Panc1 (cell line): ENCODE measurements around the gene TMTC2. TPM values are rescaled to one million over a fixed set of nuclear protein-coding genes. Genes with fewer than 3 reads are reported as not detected.

Experiments
- ATAC-seq: fragments of 200-7000 bp; cut with Tn5 transposase; 2 replicates; pipeline ENCODE4 v1.9.1; 2020; ENCODE audit warnings: mild to moderate bottlenecking, moderate library complexity
- BruUV-seq: library from RNA; stranded (reverse); fragments of 400-500 nt; replicated peaks from 2 replicates; lab custom pipeline; 2021; lab: Mats Ljungman, UMichigan
- CTCF ChIA-PET: fragments of 300-600 bp; sonication (Branson Sonifier 250); formaldehyde crosslinking; loops from one replicate; lab custom pipeline; 2022; ENCODE audit warnings: antibody characterized with exemption; lab: Charles Lee
- POLR2A ChIA-PET: fragments of 300-600 bp; sonication (Branson Sonifier 250); formaldehyde crosslinking; loops from one replicate; lab custom pipeline; 2022; ENCODE audit warnings: antibody characterized with exemption; lab: Charles Lee
- DNase-seq: peaks from one replicate; pipeline ENCODE4 v3.0.0-alpha.2; 2010; ENCODE audit warnings: low read depth, low spot score
- H3K27ac ChIP-seq: 2 replicates; pipeline ENCODE4 v1.5.1; 2011; ENCODE audit warnings: mild to moderate bottlenecking, low read length, inconsistent platforms
- H3K27me3 ChIP-seq: fragments of 200-500 bp; sonication (Bioruptor generic); 2 replicates; pipeline ENCODE4 v1.6.0; 2014; ENCODE audit warnings: low read length, inconsistent platforms; ENCODE audit not compliant: control insufficient read depth, insufficient read depth
- H3K36me3 ChIP-seq: fragments of 200-500 bp; sonication (Bioruptor generic); 2 replicates; pipeline ENCODE4 v1.5.1; 2014; ENCODE audit warnings: inconsistent platforms, mild to moderate bottlenecking, low read length, moderate library complexity; ENCODE audit not compliant: control insufficient read depth, insufficient read depth
- H3K4me1 ChIP-seq: 2 replicates; pipeline ENCODE4 v1.5.1; 2011; ENCODE audit warnings: inconsistent platforms, mild to moderate bottlenecking, low read length, moderate library complexity; ENCODE audit not compliant: control insufficient read depth, insufficient read depth
- H3K4me3 ChIP-seq, 2 experiments: 2 replicates each; pipeline ENCODE4 v1.5.1; 2011 to 2012; ENCODE audit warnings: low read depth in 2 of 2, low read length in 2 of 2, mild to moderate bottlenecking in 2 of 2, inconsistent platforms in 1 of 2, moderate library complexity in 1 of 2
- H3K9me3 ChIP-seq: fragments of 200-500 bp; sonication (Bioruptor generic); 2 replicates; pipeline ENCODE4 v1.5.1; 2014; ENCODE audit warnings: low read depth, mild to moderate bottlenecking, inconsistent platforms, low read length, moderate library complexity; ENCODE audit not compliant: control insufficient read depth, insufficient read depth
- CTCF ChIP-seq: fragments of 450-650 bp; IDR thresholded peaks from 2 replicates; pipeline ENCODE4 v1.5.1; 2017; ENCODE audit warnings: mild to moderate bottlenecking
- POLR2AphosphoS5 ChIP-seq: IDR thresholded peaks from 2 replicates; pipeline ENCODE4 v1.6.1; 2012; ENCODE audit warnings: mild to moderate bottlenecking, low read depth, low read length, moderate library complexity
- REST ChIP-seq, 2 experiments: IDR thresholded peaks; 2 replicates each; pipeline ENCODE4 v1.6.1; 2011 to 2012; ENCODE audit warnings: low read depth in 2 of 2, control low read depth in 1 of 2, low read length in 1 of 2, mild to moderate bottlenecking in 1 of 2, moderate library complexity in 1 of 2; ENCODE audit not compliant: insufficient read depth in 1 of 2
- SIN3A ChIP-seq: IDR thresholded peaks from 2 replicates; pipeline ENCODE4 v1.6.1; 2012; ENCODE audit warnings: low read depth, mild to moderate bottlenecking, low read length, moderate library complexity, borderline replicate concordance; ENCODE audit not compliant: insufficient read depth
- TCF7L2 ChIP-seq: IDR thresholded peaks from 2 replicates; pipeline ENCODE4 v1.6.1; 2011; ENCODE audit warnings: mild to moderate bottlenecking, low read depth, low read length, inconsistent platforms
- in situ Hi-C: cut with HindIII; loops from 2 replicates; pipeline ENCODE4 v1.10.0; 2016; ENCODE audit warnings: low sequenced_read_pairs, low pct_unique_long_range_greater_than_20kb
- intact Hi-C: fragments of 100-400 bp; cut with micrococcal nuclease; formaldehyde crosslinking; loops from one replicate; pipeline ENCODE4 v1.10.0; 2022; ENCODE audit not compliant: unreplicated experiment
- total RNA-seq: library from RNA; stranded (reverse); gene quantifications from one replicate; pipeline ENCODE4 v1.2.1, GENCODE V29; 2021; ENCODE audit not compliant: unreplicated experiment

The TMTC2 gene
- total RNA-seq, 1 experiment from 2014 or later, result 5.7 TPM

GRCh38 chr12:83008703-83009102 lies 322.0 kb downstream of the TMTC2 start:
- ATAC-seq (no peak), DNase-seq (no peak)
- no peaks in the 10 kb centered on the region for H3K36me3 ChIP-seq
- no peaks in the 10 kb centered on the region for H3K9me3 ChIP-seq
- no peaks in the 10 kb centered on the region for H3K27me3 ChIP-seq
- no peaks in the 10 kb centered on the region for H3K4me1 ChIP-seq
- POLR2A ChIA-PET, result no interaction called here
- CTCF ChIA-PET, result no interaction called here
- no peak overlapping the region for H3K4me3 ChIP-seq
- TF ChIP-seq POLR2AphosphoS5, result no peak
- no peak for TF ChIP-seq SIN3A
- no peak for TF ChIP-seq CTCF
- no peak for TF ChIP-seq TCF7L2
- TF ChIP-seq REST (IDR thresholded peaks at IDR 0.05; ENCODE audit: insufficient read depth in 1 of 2, low read depth in 2 of 2, low read length in 1 of 2), result no peak
- intact Hi-C loops (no loop called here), in situ Hi-C loops (no loop called here)
- no TSS peak for BruUV-seq
- no peak overlapping the region for H3K27ac ChIP-seq

- no peak for TF ChIP-seq POLR2AphosphoS5
- TF ChIP-seq SIN3A, result no peak
- no peak for TF ChIP-seq CTCF
- TF ChIP-seq TCF7L2, result no peak
- no peak for TF ChIP-seq REST (IDR thresholded peaks at IDR 0.05; ENCODE audit: insufficient read depth in 1 of 2, low read depth in 2 of 2, low read length in 1 of 2)
- Histone ChIP-seq H3K27ac (no peak overlapping the region), H3K27me3 (no peaks in the 10 kb centered on the region), H3K4me3 (no peak overlapping the region), H3K9me3 (no peaks in the 10 kb centered on the region), H3K36me3 (no peaks in the 10 kb centered on the region), H3K4me1 (no peaks in the 10 kb centered on the region)
- ChIA-PET CTCF (no interaction called here), POLR2A (no interaction called here)
- intact Hi-C loops, result no loop called here
- in situ Hi-C loops, result no loop called here
- no peak for ATAC-seq
- DNase-seq, result no peak
- no TSS peak for BruUV-seq
Observed at GRCh38 chr12:83010169-83010804, 323.6 kb downstream of the TMTC2 start.
